Measurements from ENCODE around the gene MORC1.

The MORC1 gene

DNA sequence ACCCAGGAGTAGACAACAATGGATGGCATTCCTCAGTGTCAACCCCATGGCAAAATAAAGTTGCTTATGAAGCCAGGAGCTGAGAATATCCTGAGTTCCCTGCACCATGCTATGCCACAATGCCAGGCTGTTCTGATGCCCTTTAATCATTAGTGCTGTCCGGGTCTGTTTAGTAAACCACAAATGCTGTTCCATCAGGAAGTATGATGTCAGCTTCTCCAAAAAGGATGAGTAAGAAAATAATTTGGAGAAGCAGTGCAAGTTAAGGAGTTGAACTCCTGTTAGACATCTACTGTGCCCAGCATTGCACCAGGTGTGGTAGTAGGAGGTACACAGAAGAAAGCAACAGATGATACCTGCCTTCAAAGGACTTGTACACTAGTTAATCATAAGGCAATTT, 96.4 kb downstream of the MORC1 start:
- WGBS (ENCODE audit: extremely low coverage, insufficient coverage, insufficient read length) = no CpG with 5 or more reads among the region's 1 CpG
- DNase-seq = no peak
- no peaks in the 10 kb centered on the region for H3K79me1 ChIP-seq (ENCODE audit: low read length)
- H3K36me3 ChIP-seq (ENCODE audit: control insufficient read depth in 1 of 2, insufficient read depth in 2 of 2, low read length in 2 of 2) = no peaks in the 10 kb centered on the region
- no peaks in the 10 kb centered on the region for H3K9me3 ChIP-seq (ENCODE audit: insufficient read depth, low read depth, low read length)
- no peak overlapping the region for H2BK12ac ChIP-seq (ENCODE audit: low read length)
- no peak overlapping the region for H3K27ac ChIP-seq (ENCODE audit: low read depth, low read length)
- no peak overlapping the region for H3K9ac ChIP-seq (ENCODE audit: low read length)
- H3K79me2 ChIP-seq (ENCODE audit: control insufficient read depth, insufficient read depth, low read length, poor library complexity) = no peaks in the 10 kb centered on the region
- H2AK5ac ChIP-seq (ENCODE audit: low read length) = no peak overlapping the region
- no peak overlapping the region for H2BK5ac ChIP-seq (ENCODE audit: low read depth, low read length, poor library complexity)
- no peak overlapping the region for H2BK120ac ChIP-seq (ENCODE audit: insufficient read depth, low read length, poor library complexity)
- H4K91ac ChIP-seq (ENCODE audit: low read depth, low read length) = no peak overlapping the region
- no peak overlapping the region for H3K4me2 ChIP-seq (ENCODE audit: low read length)
- no peak overlapping the region for H4K8ac ChIP-seq (ENCODE audit: low read depth, low read length)
- no peak overlapping the region for H3K4me3 ChIP-seq (ENCODE audit: low read depth, low read length)
- H3K23ac ChIP-seq (ENCODE audit: low read length) = no peak overlapping the region
- H3K4ac ChIP-seq (ENCODE audit: low read depth, low read length) = no peak overlapping the region
- no peak overlapping the region for H2AFZ ChIP-seq (ENCODE audit: insufficient read depth, low read length, poor library complexity)
- H3K4me1 ChIP-seq (ENCODE audit: control insufficient read depth in 1 of 2, insufficient read depth in 2 of 2, low read length in 2 of 2) = no peaks in the 10 kb centered on the region
- no peaks in the 10 kb centered on the region for H3K27me3 ChIP-seq (ENCODE audit: insufficient read depth, low read length)
- H4K12ac ChIP-seq (ENCODE audit: low read depth, low read length) = no peak overlapping the region
- no peak overlapping the region for H3K18ac ChIP-seq (ENCODE audit: low read length)
- H3K14ac ChIP-seq (ENCODE audit: low read length) = no peak overlapping the region

DNA sequence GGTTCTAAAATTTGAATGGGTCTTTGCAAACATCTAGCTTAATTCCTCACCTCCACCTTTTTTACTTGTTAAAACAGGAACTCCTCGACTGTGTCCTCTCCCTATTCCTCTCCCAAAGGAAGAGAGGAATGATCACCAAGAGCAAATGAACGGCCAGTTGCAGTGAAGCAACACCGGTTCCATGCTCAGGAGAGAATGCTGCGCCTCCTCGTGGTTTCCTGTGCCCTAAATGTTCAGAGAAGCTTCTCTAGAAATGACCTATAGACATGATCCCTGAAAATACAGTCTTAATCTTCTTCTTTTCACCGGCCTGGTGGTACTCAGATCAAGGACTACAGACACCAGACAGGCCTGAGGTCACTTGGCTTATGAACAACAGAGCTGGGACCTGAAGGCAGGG, 99.1 kb downstream of the MORC1 start:
- no peak overlapping the region for H4K8ac ChIP-seq (ENCODE audit: low read depth, low read length)
- WGBS (ENCODE audit: extremely low coverage, insufficient coverage, insufficient read length) = no CpG with 5 or more reads among the region's 6 CpGs
- H4K12ac ChIP-seq (ENCODE audit: low read depth, low read length) = no peak overlapping the region
- no peak overlapping the region for H2BK5ac ChIP-seq (ENCODE audit: low read depth, low read length, poor library complexity)
- H3K27ac ChIP-seq (ENCODE audit: low read depth, low read length) = no peak overlapping the region
- no peak overlapping the region for H3K14ac ChIP-seq (ENCODE audit: low read length)
- H3K4me1 ChIP-seq (ENCODE audit: control insufficient read depth in 1 of 2, insufficient read depth in 2 of 2, low read length in 2 of 2) = no peaks in the 10 kb centered on the region
- H3K4me2 ChIP-seq (ENCODE audit: low read length) = no peak overlapping the region
- no peaks in the 10 kb centered on the region for H3K27me3 ChIP-seq (ENCODE audit: insufficient read depth, low read length)
- no peak overlapping the region for H3K4ac ChIP-seq (ENCODE audit: low read depth, low read length)
- no peak overlapping the region for H2BK12ac ChIP-seq (ENCODE audit: low read length)
- H2AK5ac ChIP-seq (ENCODE audit: low read length) = no peak overlapping the region
- no peak overlapping the region for H3K23ac ChIP-seq (ENCODE audit: low read length)
- no peaks in the 10 kb centered on the region for H3K9me3 ChIP-seq (ENCODE audit: insufficient read depth, low read depth, low read length)
- no peak overlapping the region for H2AFZ ChIP-seq (ENCODE audit: insufficient read depth, low read length, poor library complexity)
- no peak overlapping the region for H3K18ac ChIP-seq (ENCODE audit: low read length)
- H3K79me1 ChIP-seq (ENCODE audit: low read length) = no peaks in the 10 kb centered on the region
- H4K91ac ChIP-seq (ENCODE audit: low read depth, low read length) = no peak overlapping the region
- no peak overlapping the region for H3K9ac ChIP-seq (ENCODE audit: low read length)
- H2BK120ac ChIP-seq (ENCODE audit: insufficient read depth, low read length, poor library complexity) = no peak overlapping the region
- H3K36me3 ChIP-seq (ENCODE audit: control insufficient read depth in 1 of 2, insufficient read depth in 2 of 2, low read length in 2 of 2) = no peaks in the 10 kb centered on the region
- no peaks in the 10 kb centered on the region for H3K79me2 ChIP-seq (ENCODE audit: control insufficient read depth, insufficient read depth, low read length, poor library complexity)
- no peak overlapping the region for H3K4me3 ChIP-seq (ENCODE audit: low read depth, low read length)
- DNase-seq = peak in 1 of 2 donors; percentile 25

DNA sequence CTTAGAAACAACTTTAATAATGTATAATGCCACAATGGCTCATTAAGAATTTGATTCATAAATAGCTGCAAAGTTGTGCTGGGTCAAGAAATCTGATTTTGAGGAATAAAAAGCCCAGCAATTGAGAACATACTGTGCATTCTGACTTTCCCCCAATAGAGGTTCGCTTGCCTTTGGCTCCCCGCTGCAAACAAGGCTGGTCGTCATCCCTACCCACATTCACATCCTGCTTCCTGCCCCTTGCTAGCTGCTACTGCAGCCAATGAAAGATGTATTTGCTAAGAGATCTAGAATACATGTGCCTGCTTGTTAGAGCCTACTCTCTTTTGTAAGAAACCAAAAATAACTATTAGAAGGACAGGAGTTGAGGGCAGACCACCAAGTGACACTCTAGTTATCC, 112.5 kb downstream of the MORC1 start:
- H2AFZ ChIP-seq (ENCODE audit: insufficient read depth, low read length, poor library complexity) = no peak overlapping the region
- H3K27me3 ChIP-seq (ENCODE audit: insufficient read depth, low read length) = no peaks in the 10 kb centered on the region
- no peak overlapping the region for H3K23ac ChIP-seq (ENCODE audit: low read length)
- H4K8ac ChIP-seq (ENCODE audit: low read depth, low read length) = no peak overlapping the region
- H3K9me3 ChIP-seq (ENCODE audit: insufficient read depth, low read depth, low read length) = no peaks in the 10 kb centered on the region
- H2BK120ac ChIP-seq (ENCODE audit: insufficient read depth, low read length, poor library complexity) = no peak overlapping the region
- no peak overlapping the region for H3K4me3 ChIP-seq (ENCODE audit: low read depth, low read length)
- H3K4ac ChIP-seq (ENCODE audit: low read depth, low read length) = no peak overlapping the region
- no peak overlapping the region for H3K27ac ChIP-seq (ENCODE audit: low read depth, low read length)
- no peak overlapping the region for H2BK5ac ChIP-seq (ENCODE audit: low read depth, low read length, poor library complexity)
- H3K4me2 ChIP-seq (ENCODE audit: low read length) = no peak overlapping the region
- no peak overlapping the region for H3K18ac ChIP-seq (ENCODE audit: low read length)
- H3K36me3 ChIP-seq (ENCODE audit: control insufficient read depth in 1 of 2, insufficient read depth in 2 of 2, low read length in 2 of 2) = no peaks in the 10 kb centered on the region
- H3K79me1 ChIP-seq (ENCODE audit: low read length) = no peaks in the 10 kb centered on the region
- H3K14ac ChIP-seq (ENCODE audit: low read length) = no peak overlapping the region
- H3K9ac ChIP-seq (ENCODE audit: low read length) = no peak overlapping the region
- no peak overlapping the region for H4K12ac ChIP-seq (ENCODE audit: low read depth, low read length)
- no peak for DNase-seq
- no peaks in the 10 kb centered on the region for H3K79me2 ChIP-seq (ENCODE audit: control insufficient read depth, insufficient read depth, low read length, poor library complexity)
- H2BK12ac ChIP-seq (ENCODE audit: low read length) = no peak overlapping the region
- no peaks in the 10 kb centered on the region for H3K4me1 ChIP-seq (ENCODE audit: control insufficient read depth in 1 of 2, insufficient read depth in 2 of 2, low read length in 2 of 2)
- no peak overlapping the region for H2AK5ac ChIP-seq (ENCODE audit: low read length)
- no CpG with 5 or more reads among the region's 3 CpGs for WGBS (ENCODE audit: extremely low coverage, insufficient coverage, insufficient read length)
- no peak overlapping the region for H4K91ac ChIP-seq (ENCODE audit: low read depth, low read length)

DNA sequence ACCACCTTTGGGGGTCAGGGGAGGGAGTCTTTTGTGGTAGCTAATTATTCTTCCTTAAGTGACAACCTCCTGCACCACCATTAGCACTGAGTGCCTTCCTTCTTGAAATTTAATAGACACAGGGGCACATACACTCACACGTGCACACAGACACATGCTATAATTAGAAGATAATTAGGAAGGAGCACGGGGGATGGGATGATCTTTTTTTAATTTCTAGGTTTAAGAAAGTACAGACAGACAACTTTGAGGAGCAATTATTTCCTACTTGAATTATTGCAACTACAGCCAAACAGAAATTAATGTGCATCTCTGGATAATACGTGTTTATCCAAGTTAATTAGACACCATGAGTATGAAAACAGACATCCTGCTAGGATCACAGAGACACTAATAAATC, 119.5 kb downstream of the MORC1 start:
- no CpG with 5 or more reads among the region's 3 CpGs for WGBS (ENCODE audit: extremely low coverage, insufficient coverage, insufficient read length)
- H3K79me2 ChIP-seq (ENCODE audit: control insufficient read depth, insufficient read depth, low read length, poor library complexity) = no peaks in the 10 kb centered on the region
- H3K9ac ChIP-seq (ENCODE audit: low read length) = no peak overlapping the region
- no peak overlapping the region for H4K91ac ChIP-seq (ENCODE audit: low read depth, low read length)
- no peak overlapping the region for H3K4me2 ChIP-seq (ENCODE audit: low read length)
- no peak overlapping the region for H2BK12ac ChIP-seq (ENCODE audit: low read length)
- no peak overlapping the region for H3K27ac ChIP-seq (ENCODE audit: low read depth, low read length)
- no peak overlapping the region for H3K4me3 ChIP-seq (ENCODE audit: low read depth, low read length)
- H3K23ac ChIP-seq (ENCODE audit: low read length) = no peak overlapping the region
- H3K18ac ChIP-seq (ENCODE audit: low read length) = no peak overlapping the region
- H3K4ac ChIP-seq (ENCODE audit: low read depth, low read length) = no peak overlapping the region
- no peak overlapping the region for H4K12ac ChIP-seq (ENCODE audit: low read depth, low read length)
- H2BK120ac ChIP-seq (ENCODE audit: insufficient read depth, low read length, poor library complexity) = no peak overlapping the region
- no peak overlapping the region for H3K14ac ChIP-seq (ENCODE audit: low read length)
- no peaks in the 10 kb centered on the region for H3K27me3 ChIP-seq (ENCODE audit: insufficient read depth, low read length)
- no peaks in the 10 kb centered on the region for H3K79me1 ChIP-seq (ENCODE audit: low read length)
- DNase-seq = no peak
- no peak overlapping the region for H2AK5ac ChIP-seq (ENCODE audit: low read length)
- H2BK5ac ChIP-seq (ENCODE audit: low read depth, low read length, poor library complexity) = no peak overlapping the region
- H3K4me1 ChIP-seq (ENCODE audit: control insufficient read depth in 1 of 2, insufficient read depth in 2 of 2, low read length in 2 of 2) = no peaks in the 10 kb centered on the region
- H3K36me3 ChIP-seq (ENCODE audit: control insufficient read depth in 1 of 2, insufficient read depth in 2 of 2, low read length in 2 of 2) = no peaks in the 10 kb centered on the region
- H4K8ac ChIP-seq (ENCODE audit: low read depth, low read length) = no peak overlapping the region
- no peaks in the 10 kb centered on the region for H3K9me3 ChIP-seq (ENCODE audit: insufficient read depth, low read depth, low read length)
- no peak overlapping the region for H2AFZ ChIP-seq (ENCODE audit: insufficient read depth, low read length, poor library complexity)
